MG63 (cell line): Measurements from ENCODE around the gene UVSSA. TPM values are rescaled to one million over a fixed set of nuclear protein-coding genes. Genes with fewer than 3 reads are reported as not detected.
"Not testable (repeated sequence)": the region's sequence is repeated elsewhere in the genome, so short reads cannot be mapped to it uniquely, and the experiment has no call there.

Experiments used
- DNase-seq: peaks from one replicate; pipeline ENCODE4 v3.0.0-alpha.2; 2020
- H3K27me3 ChIP-seq: fragments of 250-450 bp; sonication (Bioruptor Pico); 2 replicates; pipeline ENCODE4 v1.5.1; 2020; ENCODE audit warnings: mild to moderate bottlenecking, moderate library complexity
- H3K36me3 ChIP-seq: fragments of 250-450 bp; sonication (Bioruptor Pico); 2 replicates; pipeline ENCODE4 v1.5.1; 2020; ENCODE audit warnings: mild to moderate bottlenecking, moderate library complexity
- H3K4me3 ChIP-seq: fragments of 250-450 bp; sonication (Bioruptor Pico); 2 replicates; pipeline ENCODE4 v1.5.1; 2020; ENCODE audit warnings: mild to moderate bottlenecking, moderate library complexity
- H3K9me3 ChIP-seq: fragments of 250-450 bp; sonication (Bioruptor Pico); 2 replicates; pipeline ENCODE4 v1.5.1; 2020; ENCODE audit warnings: mild to moderate bottlenecking, moderate library complexity
- total RNA-seq: library from RNA; depleted of rRNA; stranded (reverse); fragments of >200 nt; shearing (Covaris generic); gene quantifications from 2 replicates; pipeline ENCODE4 v1.2.3, GENCODE V29; 2014; ENCODE audit warnings: low replicate concordance; rRNA removed

The UVSSA gene
- total RNA-seq, 1 experiment from 2014 or later, result 1.2 TPM

- Histone ChIP-seq H3K27me3 (peaks cover 14% of the 10 kb centered on the region), H3K4me3 (no peak overlapping the region), H3K9me3 (no peaks in the 10 kb centered on the region), H3K36me3 (no peaks in the 10 kb centered on the region)
- no peak for DNase-seq
These were observed 80.0 kb downstream of the UVSSA start for GRCh38 chr4:1427010-1427409.

- H3K27me3 ChIP-seq, H3K9me3 ChIP-seq, H3K36me3 ChIP-seq, H3K4me3 ChIP-seq, DNase-seq: not testable (repeated sequence)
These were observed 96.7 kb downstream of the UVSSA start for GRCh38 chr4:1443688-1444172.

Other genes starting within 250 kb of the UVSSA start
- not detected in 2 replicates for gene RNF212, start 233.6 kb upstream of the UVSSA start, total RNA-seq
- gene SPON2, start 174.6 kb upstream of the UVSSA start, total RNA-seq, result 26.0 and 43.1 TPM in 2 replicates
- gene CTBP1, start 98.1 kb upstream of the UVSSA start, total RNA-seq, result 114 and 178 TPM in 2 replicates
- 29.3 and 30.2 TPM in 2 replicates for gene MAEA, start 57.3 kb upstream of the UVSSA start, total RNA-seq
- gene NKX1-1, start 59.2 kb downstream of the UVSSA start, total RNA-seq, result not detected in 2 replicates